ENCODE data around the gene PLXNB1. TPM values are rescaled to one million over a fixed set of nuclear protein-coding genes. Genes with fewer than 3 reads are reported as not detected.

Gene PLXNB1
- total RNA-seq, 1 experiment from 2014 or later: 24.6 TPM

DNA sequence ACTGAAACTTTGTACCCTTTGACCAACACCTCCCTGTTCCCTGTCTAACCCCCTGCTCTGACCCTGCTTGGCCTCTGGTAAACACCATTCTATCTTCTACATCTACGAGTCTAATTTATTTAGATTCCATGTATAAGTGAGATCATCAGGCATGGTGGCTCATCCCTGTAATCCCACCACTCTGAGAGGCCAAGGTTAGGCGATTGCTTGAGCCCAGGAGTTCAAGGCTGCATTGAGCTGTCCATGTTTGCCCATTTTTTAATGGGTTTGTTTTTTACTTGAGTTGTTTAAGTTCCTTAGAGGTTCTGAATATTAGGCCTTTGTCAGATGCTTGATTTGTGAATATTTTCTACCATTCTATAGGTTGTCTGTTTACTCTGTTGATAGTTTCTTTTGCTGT is 40.9 kb downstream of the PLXNB1 start:
- H3K27ac ChIP-seq (ENCODE audit: low read depth, low read length, poor library complexity, severe bottlenecking): no peak overlapping the region
- no peaks in the 10 kb centered on the region for H3K9me3 ChIP-seq (ENCODE audit: low read depth, low read length, poor library complexity, severe bottlenecking)
- H3K36me3 ChIP-seq (ENCODE audit: insufficient read depth, low read length, poor library complexity, severe bottlenecking): no peaks in the 10 kb centered on the region
- no peaks in the 10 kb centered on the region for H3K4me1 ChIP-seq (ENCODE audit: insufficient read depth, low read length, poor library complexity, severe bottlenecking)
- H3K4me3 ChIP-seq (ENCODE audit: low read depth, low read length, poor library complexity, severe bottlenecking): no peak overlapping the region
- no peaks in the 10 kb centered on the region for H3K27me3 ChIP-seq (replicated peaks; ENCODE audit: insufficient read depth, low read depth, low read length, poor library complexity)
- POLR2A ChIA-PET (ENCODE audit: low non-redundant PET): no interaction called here
- CTCF ChIA-PET: no interaction called here
- TF ChIP-seq EZH2 (IDR thresholded peaks at IDR 0.05; ENCODE audit: borderline replicate concordance, low read depth, low read length, poor library complexity, severe bottlenecking): no peak
- TF ChIP-seq, protein P1, sequence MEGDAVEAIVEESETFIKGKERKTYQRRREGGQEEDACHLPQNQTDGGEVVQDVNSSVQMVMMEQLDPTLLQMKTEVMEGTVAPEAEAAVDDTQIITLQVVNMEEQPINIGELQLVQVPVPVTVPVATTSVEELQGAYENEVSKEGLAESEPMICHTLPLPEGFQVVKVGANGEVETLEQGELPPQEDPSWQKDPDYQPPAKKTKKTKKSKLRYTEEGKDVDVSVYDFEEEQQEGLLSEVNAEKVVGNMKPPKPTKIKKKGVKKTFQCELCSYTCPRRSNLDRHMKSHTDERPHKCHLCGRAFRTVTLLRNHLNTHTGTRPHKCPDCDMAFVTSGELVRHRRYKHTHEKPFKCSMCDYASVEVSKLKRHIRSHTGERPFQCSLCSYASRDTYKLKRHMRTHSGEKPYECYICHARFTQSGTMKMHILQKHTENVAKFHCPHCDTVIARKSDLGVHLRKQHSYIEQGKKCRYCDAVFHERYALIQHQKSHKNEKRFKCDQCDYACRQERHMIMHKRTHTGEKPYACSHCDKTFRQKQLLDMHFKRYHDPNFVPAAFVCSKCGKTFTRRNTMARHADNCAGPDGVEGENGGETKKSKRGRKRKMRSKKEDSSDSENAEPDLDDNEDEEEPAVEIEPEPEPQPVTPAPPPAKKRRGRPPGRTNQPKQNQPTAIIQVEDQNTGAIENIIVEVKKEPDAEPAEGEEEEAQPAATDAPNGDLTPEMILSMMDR (conservative IDR thresholded peaks at IDR 0.05; ENCODE audit: low read depth, low read length): no peak
- no peak for DNase-seq (ENCODE audit: low spot score)
- BruUV-seq (replicated peaks): no TSS peak
- intact Hi-C loops (cut with micrococcal nuclease; ENCODE audit: unreplicated experiment): no loop called here

DNA sequence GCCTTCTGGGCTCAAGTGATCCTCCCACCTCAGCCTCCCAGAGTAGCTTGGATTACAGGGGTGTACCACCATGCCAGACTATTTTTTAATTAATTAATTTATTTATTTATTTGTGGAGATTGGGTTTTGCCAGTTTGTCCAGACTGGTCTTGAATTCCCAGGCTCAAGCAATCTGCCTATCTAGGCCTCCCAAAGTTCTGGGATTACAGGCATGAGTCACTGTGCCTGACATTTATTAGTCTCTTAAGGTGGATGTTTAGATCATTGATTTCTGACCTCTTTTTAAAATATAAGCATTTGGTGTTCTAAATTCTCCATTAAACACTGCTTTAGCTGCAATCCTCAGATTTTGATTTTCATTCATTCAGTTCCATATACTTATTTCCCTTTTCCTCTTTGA is 42.3 kb downstream of the PLXNB1 start:
- intact Hi-C loops (cut with micrococcal nuclease; ENCODE audit: unreplicated experiment): no loop called here
- Histone ChIP-seq H3K9me3 (ENCODE audit: low read depth, low read length, poor library complexity, severe bottlenecking) (no peaks in the 10 kb centered on the region), H3K27me3 (replicated peaks; ENCODE audit: insufficient read depth, low read depth, low read length, poor library complexity) (no peaks in the 10 kb centered on the region), H3K4me1 (ENCODE audit: insufficient read depth, low read length, poor library complexity, severe bottlenecking) (no peaks in the 10 kb centered on the region), H3K4me3 (ENCODE audit: low read depth, low read length, poor library complexity, severe bottlenecking) (no peak overlapping the region), H3K27ac (ENCODE audit: low read depth, low read length, poor library complexity, severe bottlenecking) (no peak overlapping the region), H3K36me3 (ENCODE audit: insufficient read depth, low read length, poor library complexity, severe bottlenecking) (no peaks in the 10 kb centered on the region)
- BruUV-seq (replicated peaks): no TSS peak
- TF ChIP-seq, protein P1 (conservative IDR thresholded peaks at IDR 0.05; ENCODE audit: low read depth, low read length): no peak
- TF ChIP-seq EZH2 (IDR thresholded peaks at IDR 0.05; ENCODE audit: borderline replicate concordance, low read depth, low read length, poor library complexity, severe bottlenecking): no peak
- CTCF ChIA-PET: no interaction called here
- POLR2A ChIA-PET (ENCODE audit: low non-redundant PET): no interaction called here
- DNase-seq (ENCODE audit: low spot score): no peak

DNA sequence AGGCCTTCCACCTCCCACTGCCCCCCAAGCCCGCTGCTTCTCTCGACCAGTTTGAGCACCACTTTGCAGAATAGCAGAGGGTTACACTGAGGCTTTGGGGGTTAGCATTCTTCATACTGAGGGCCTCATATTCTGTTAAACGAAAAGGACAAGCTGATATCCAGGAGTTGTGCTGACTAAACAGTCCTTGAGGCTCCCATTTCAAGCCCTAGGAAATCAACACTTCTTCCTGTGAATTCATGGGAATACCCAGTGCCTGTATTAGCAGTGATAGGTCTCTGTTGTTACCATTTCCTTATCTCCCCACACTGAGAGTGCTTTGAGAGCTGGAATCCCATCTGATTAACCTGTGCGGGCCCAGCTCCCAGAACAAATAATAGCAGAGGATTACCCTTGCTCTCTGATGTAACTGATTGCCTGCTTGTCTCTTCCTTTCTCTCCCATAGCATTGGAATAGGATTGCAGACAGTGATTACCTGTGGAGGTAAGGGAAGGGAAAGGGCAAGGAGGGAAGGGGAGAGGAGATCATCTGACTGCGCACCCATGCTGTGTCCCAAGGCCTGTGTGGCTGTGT is 56.9 kb downstream of the PLXNB1 start:
- no peak for TF ChIP-seq EZH2 (IDR thresholded peaks at IDR 0.05; ENCODE audit: borderline replicate concordance, low read depth, low read length, poor library complexity, severe bottlenecking)
- TF ChIP-seq, protein P1 (conservative IDR thresholded peaks at IDR 0.05; ENCODE audit: low read depth, low read length): no peak
- Histone ChIP-seq H3K27ac (ENCODE audit: low read depth, low read length, poor library complexity, severe bottlenecking) (no peak overlapping the region), H3K9me3 (ENCODE audit: low read depth, low read length, poor library complexity, severe bottlenecking) (no peaks in the 10 kb centered on the region), H3K4me3 (ENCODE audit: low read depth, low read length, poor library complexity, severe bottlenecking) (no peak overlapping the region), H3K36me3 (ENCODE audit: insufficient read depth, low read length, poor library complexity, severe bottlenecking) (no peaks in the 10 kb centered on the region), H3K4me1 (ENCODE audit: insufficient read depth, low read length, poor library complexity, severe bottlenecking) (no peaks in the 10 kb centered on the region), H3K27me3 (replicated peaks; ENCODE audit: insufficient read depth, low read depth, low read length, poor library complexity) (no peaks in the 10 kb centered on the region)
- BruUV-seq (replicated peaks): no TSS peak
- intact Hi-C loops (cut with micrococcal nuclease; ENCODE audit: unreplicated experiment): no loop called here
- DNase-seq (ENCODE audit: low spot score): no peak
- ChIA-PET CTCF (no interaction called here), POLR2A (ENCODE audit: low non-redundant PET) (no interaction called here)
